AG08395 (cell line): ENCODE results near the gene WDR88.
"Not testable (repeated sequence)": the region's sequence is repeated elsewhere in the genome, so short reads cannot be mapped to it uniquely, and the experiment has no call there.

Experiments used
- DNase-seq: peaks from one replicate; pipeline ENCODE4 v3.0.0; 2012; ENCODE audit warnings: mixed read lengths, low spot score

The WDR88 gene

GRCh38 chr19:33212436-33213172 lies 80.7 kb downstream of the WDR88 start:
- DNase-seq, result no peak

- peak; percentile 57 for DNase-seq
Measured at GRCh38 chr19:33214596-33214995, 82.7 kb downstream of the WDR88 start.

GRCh38 chr19:33215438-33216197 lies 83.7 kb downstream of the WDR88 start:
- DNase-seq, result no peak

GRCh38 chr19:33216198-33216830 lies 84.4 kb downstream of the WDR88 start:
- DNase-seq, result no peak

- no peak for DNase-seq
Measured at GRCh38 chr19:33217881-33218280, 86.0 kb downstream of the WDR88 start.

GRCh38 chr19:33219261-33219815 lies 87.4 kb downstream of the WDR88 start:
- DNase-seq, result no peak

- no peak for DNase-seq
Measured at GRCh38 chr19:33220115-33220514, 88.2 kb downstream of the WDR88 start.

- no peak for DNase-seq
Measured at GRCh38 chr19:33220735-33221134, 88.8 kb downstream of the WDR88 start.

- DNase-seq, result no peak
Measured at GRCh38 chr19:33221638-33222037, 89.7 kb downstream of the WDR88 start.

GRCh38 chr19:33222255-33222654 lies 90.3 kb downstream of the WDR88 start:
- DNase-seq, result not testable (repeated sequence)

- no peak for DNase-seq
Measured at GRCh38 chr19:33224694-33225457, 93.0 kb downstream of the WDR88 start.
